GM19397 (cell line): Measurements from ENCODE around the gene TMEM232.
"Not testable (repeated sequence)": the region's sequence is repeated elsewhere in the genome, so short reads cannot be mapped to it uniquely, and the experiment has no call there.

Experiments used
- ATAC-seq: cut with Tn5 transposase; IDR thresholded peaks from one replicate; pipeline ENCODE4 v1.9.1; 2021; ENCODE audit warnings: mild to moderate bottlenecking, moderate library complexity; ENCODE audit not compliant: unreplicated experiment

The TMEM232 gene

GRCh38 chr5:110707260-110707844 is 19.1 kb downstream of the TMEM232 start:
- ATAC-seq = no peak

- no peak for ATAC-seq
Observed at GRCh38 chr5:110705349-110705748, 21.1 kb downstream of the TMEM232 start.

GRCh38 chr5:110703481-110703880 is 23.0 kb downstream of the TMEM232 start:
- ATAC-seq = no peak

- no peak for ATAC-seq
Observed at GRCh38 chr5:110702704-110703103, 23.8 kb downstream of the TMEM232 start.

- no peak for ATAC-seq
Observed at GRCh38 chr5:110702300-110702699, 24.2 kb downstream of the TMEM232 start.

- ATAC-seq = not testable (repeated sequence)
Observed at GRCh38 chr5:110692669-110693068, 33.8 kb downstream of the TMEM232 start.

GRCh38 chr5:110690587-110690986 is 35.9 kb downstream of the TMEM232 start:
- ATAC-seq = not testable (repeated sequence)

GRCh38 chr5:110687485-110687884 is 39.0 kb downstream of the TMEM232 start:
- ATAC-seq = no peak

GRCh38 chr5:110686270-110686669 is 40.2 kb downstream of the TMEM232 start:
- ATAC-seq = no peak

- no peak for ATAC-seq
Observed at GRCh38 chr5:110681953-110682352, 44.5 kb downstream of the TMEM232 start.

GRCh38 chr5:110681109-110681508 is 45.4 kb downstream of the TMEM232 start:
- ATAC-seq = no peak

- not testable (repeated sequence) for ATAC-seq
Observed at GRCh38 chr5:110676554-110676953, 49.9 kb downstream of the TMEM232 start.

- ATAC-seq = no peak
Observed at GRCh38 chr5:110665184-110665726, 61.2 kb downstream of the TMEM232 start.

GRCh38 chr5:110663525-110663924 is 62.9 kb downstream of the TMEM232 start:
- no peak for ATAC-seq

GRCh38 chr5:110658006-110658405 is 68.5 kb downstream of the TMEM232 start:
- no peak for ATAC-seq

GRCh38 chr5:110653231-110653970 is 73.1 kb downstream of the TMEM232 start:
- ATAC-seq = no peak

GRCh38 chr5:110651507-110651906 is 75.0 kb downstream of the TMEM232 start:
- ATAC-seq = no peak

- ATAC-seq = no peak
Observed at GRCh38 chr5:110644357-110644756, 82.1 kb downstream of the TMEM232 start.

- ATAC-seq = no peak
Observed at GRCh38 chr5:110638970-110639902, 87.2 kb downstream of the TMEM232 start.

- ATAC-seq = no peak
Observed at GRCh38 chr5:110634475-110634874, 92.0 kb downstream of the TMEM232 start.

GRCh38 chr5:110631236-110631635 is 95.2 kb downstream of the TMEM232 start:
- ATAC-seq = no peak
